HuH-7.5 (cell line): ENCODE data around the gene ISOC2.

Source experiments
- DNase-seq: peaks from one replicate; pipeline ENCODE4 v3.0.0; 2011; ENCODE audit warnings: low spot score

Gene ISOC2

DNA sequence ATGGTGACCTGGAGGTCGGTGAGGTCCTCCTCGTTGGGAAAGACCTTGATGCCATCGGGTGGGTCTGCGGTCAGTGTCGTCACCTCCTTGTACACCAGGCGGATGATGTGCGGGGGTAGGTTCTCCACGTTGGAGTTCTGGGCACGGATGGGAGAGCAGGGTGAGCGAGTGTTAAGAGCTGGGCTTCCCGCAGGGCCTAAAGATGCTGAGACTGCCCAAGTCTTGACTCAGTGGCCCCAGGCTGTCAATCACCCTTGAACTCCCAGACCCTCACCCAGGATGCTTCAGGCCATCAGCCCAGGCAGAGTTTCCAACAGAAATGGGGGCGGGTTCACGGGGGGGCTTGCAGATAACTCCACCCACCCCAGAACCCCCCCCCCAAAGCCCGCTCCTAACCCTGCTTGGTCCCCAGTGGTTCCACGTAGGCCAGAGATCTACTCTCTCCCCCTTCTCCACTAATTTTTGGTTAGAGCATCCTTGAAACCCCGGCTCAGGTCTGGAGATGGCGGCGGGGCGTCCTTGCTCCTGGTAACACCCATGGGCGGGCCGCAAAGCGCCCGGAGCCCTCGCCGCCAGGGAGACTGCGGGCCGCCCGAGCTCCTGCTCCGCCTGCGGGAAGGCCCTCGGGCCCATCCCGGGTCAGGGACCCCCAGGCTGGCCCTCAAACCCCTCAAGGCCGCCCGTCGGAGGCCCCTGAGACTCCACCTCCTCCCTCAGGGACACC lies 54.5 kb downstream of the ISOC2 start:
- DNase-seq: no peak

DNA sequence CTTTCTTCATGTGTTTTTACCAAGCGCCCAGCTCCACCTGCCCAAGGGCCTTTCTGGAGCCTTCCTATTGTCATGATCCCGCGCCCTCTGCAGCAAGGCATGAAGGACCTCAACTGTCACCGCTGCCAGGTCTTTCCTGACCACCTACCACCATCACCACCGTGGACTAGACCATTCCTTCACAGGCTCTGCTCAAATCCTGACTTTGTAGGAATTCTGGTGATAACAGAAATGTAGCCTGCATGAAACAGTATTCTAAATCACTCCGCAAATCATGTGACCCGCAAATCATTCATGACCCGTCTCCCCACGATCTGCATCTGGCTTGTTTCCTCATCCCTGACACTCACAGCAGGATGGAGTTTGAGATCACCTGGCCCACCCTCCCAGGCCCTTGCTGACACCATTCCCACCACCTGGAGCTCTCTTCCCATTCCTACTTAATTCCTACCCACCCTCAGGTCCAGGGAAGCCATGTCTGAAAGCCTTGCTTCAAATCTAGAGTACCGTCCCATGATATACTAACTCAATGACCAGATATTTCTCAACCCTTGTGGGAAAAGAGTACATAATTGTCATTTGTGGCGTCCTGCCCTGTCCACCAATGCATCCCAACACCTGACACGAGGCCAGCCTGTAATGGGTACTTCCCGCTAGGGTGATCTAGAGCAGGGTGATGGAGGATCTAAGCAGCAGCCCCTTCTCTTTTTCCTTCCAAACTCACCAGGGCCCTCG lies 55.2 kb downstream of the ISOC2 start:
- DNase-seq: no peak

DNA sequence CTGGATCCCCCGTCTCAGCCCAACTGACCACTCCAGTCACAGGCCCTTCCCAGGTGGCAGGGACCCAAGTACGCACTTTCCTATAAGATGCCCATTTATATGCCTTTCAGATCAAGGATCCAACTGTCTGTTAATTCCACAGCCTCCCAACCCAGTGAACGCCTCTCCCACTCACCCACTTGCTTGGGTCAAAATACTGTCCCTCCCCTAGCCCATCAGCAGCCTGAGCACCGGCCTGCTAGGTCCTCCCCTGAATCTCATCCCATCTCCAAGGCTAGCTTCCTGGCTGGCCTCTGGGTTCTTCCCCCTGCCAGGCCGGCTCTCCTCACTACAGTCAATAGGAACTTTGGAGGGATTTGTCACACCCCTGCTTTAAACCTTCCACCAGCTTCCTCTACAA lies 55.8 kb downstream of the ISOC2 start:
- no peak for DNase-seq
